HepG2 (cell line): ENCODE results near the gene TFF1. TPM values are rescaled to one million over a fixed set of nuclear protein-coding genes. Genes with fewer than 3 reads are reported as not detected.

ENCODE experiments used
- ATAC-seq: fragments of 200-7000 bp; cut with Tn5 transposase; 3 replicates; pipeline ENCODE4 v1.9.1; 2020; ENCODE audit warnings: mild to moderate bottlenecking, moderate library complexity
- BruUV-seq: library from RNA; stranded (reverse); fragments of 400-500 nt; replicated peaks from 2 replicates; lab custom pipeline; 2021; lab: Mats Ljungman, UMichigan
- CTCF ChIA-PET: fragments of 300-600 bp; formaldehyde crosslinking; extraction: SDS; loops from one replicate; lab custom pipeline; 2021; ENCODE audit warnings: low total read pairs, inconsistent platforms, low intra/inter-chr PET ratio; lab: Yijun Ruan, JAX
- POLR2A ChIA-PET: fragments of 350-600 bp; sonication (Branson Sonifier 250); formaldehyde crosslinking; loops from one replicate; lab custom pipeline; 2020; ENCODE audit warnings: antibody characterized with exemption, inconsistent platforms; lab: Yijun Ruan, JAX
- DNase-seq: peaks from one replicate; pipeline ENCODE4 v3.0.0-alpha.2; 2015; ENCODE audit warnings: low spot score
- FAIRE-seq: peaks from 3 replicates; lab custom pipeline; 2011; peaks lifted over from hg19 to GRCh38; lab: Jason Lieb, UNC
- H2AFZ ChIP-seq: one replicate; pipeline ENCODE4 v1.6.1; 2011; ENCODE audit warnings: low read length, inconsistent platforms
- H3K27ac ChIP-seq: fragments of 300-600 bp; 3 replicates; pipeline ENCODE4 v1.8.0; 2011; ENCODE audit warnings: mixed run types, mild to moderate bottlenecking, mixed read lengths, low read length, inconsistent platforms; ENCODE audit not compliant: insufficient read depth; ENCODE audit errors: extremely low read length
- H3K27me3 ChIP-seq, 2 experiments: fragments of 200-600 bp in 1 of 2; 2 replicates in 1 of 2; 3 replicates in 1 of 2; pipeline versions ENCODE4 v1.6.0 to v1.8.0; 2011; ENCODE audit warnings: low read length in 2 of 2, mild to moderate bottlenecking in 2 of 2, moderate library complexity in 2 of 2, inconsistent platforms in 1 of 2; ENCODE audit not compliant: insufficient read depth in 2 of 2, control insufficient read depth in 1 of 2
- H3K36me3 ChIP-seq, 2 experiments: fragments of 200-600 bp in 1 of 2; replicated peaks in 1 of 2; 2 replicates in 1 of 2; 3 replicates in 1 of 2; pipeline versions ENCODE4 v1.5.1 to v1.8.0; 2011; ENCODE audit warnings: low read length in 2 of 2, inconsistent platforms in 1 of 2; ENCODE audit not compliant: insufficient read depth in 2 of 2, control insufficient read depth in 1 of 2
- H3K4me1 ChIP-seq: 2 replicates; pipeline ENCODE4 v1.5.1; 2012; ENCODE audit warnings: low read length, inconsistent platforms; ENCODE audit not compliant: insufficient read depth
- H3K4me2 ChIP-seq: 2 replicates; pipeline ENCODE4 v1.6.0; 2011; ENCODE audit warnings: low read depth, low read length, inconsistent platforms
- H3K4me3 ChIP-seq, 3 experiments: fragments of 200-600 bp in 1 of 3; sonication (generic), shearing (Covaris generic) in 1 of 3; replicated peaks in 1 of 3; 2 replicates each; pipeline ENCODE4 v1.5.1; 2011 to 2016; ENCODE audit warnings: low read length in 3 of 3, inconsistent platforms in 2 of 3, low read depth in 2 of 3, mild to moderate bottlenecking in 2 of 3, control low read depth in 1 of 3, mixed read lengths in 1 of 3; ENCODE audit not compliant: insufficient read depth in 1 of 3
- H3K79me2 ChIP-seq: one replicate; pipeline ENCODE4 v1.6.1; 2011; ENCODE audit warnings: low read length, inconsistent platforms; ENCODE audit not compliant: insufficient read depth
- H3K9ac ChIP-seq: 2 replicates; pipeline ENCODE4 v1.6.0; 2011; ENCODE audit warnings: mild to moderate bottlenecking, low read depth, low read length, inconsistent platforms; ENCODE audit not compliant: insufficient read depth
- H3K9me3 ChIP-seq: 2 replicates; pipeline ENCODE4 v1.5.1; 2012; ENCODE audit warnings: mild to moderate bottlenecking, low read length
- H4K20me1 ChIP-seq: 2 replicates; pipeline ENCODE4 v1.6.0; 2011; ENCODE audit warnings: inconsistent platforms, mild to moderate bottlenecking, low read length, moderate library complexity; ENCODE audit not compliant: insufficient read depth
- DMTF1 ChIP-seq: sonication (generic); formaldehyde crosslinking; IDR thresholded peaks from 2 replicates; pipeline ENCODE4 v1.4.0; 2020; ENCODE audit warnings: mild to moderate bottlenecking, missing genetic modification reagents
- ELF3 ChIP-seq: IDR thresholded peaks from 2 replicates; pipeline ENCODE4 v1.6.1; 2016; ENCODE audit warnings: missing genetic modification reagents, missing compliant biosample characterization
- HCFC1 ChIP-seq: fragments of 150-350 bp; IDR thresholded peaks from 2 replicates; pipeline ENCODE4 v1.6.1; 2014; ENCODE audit warnings: low read depth, low read length
- JUND ChIP-seq: sonication (generic); formaldehyde crosslinking; IDR thresholded peaks from 2 replicates; pipeline ENCODE4 v1.8.0; 2022; ENCODE audit warnings: mild to moderate bottlenecking, missing genetic modification reagents
- KMT2A ChIP-seq: sonication (generic); formaldehyde crosslinking; IDR thresholded peaks from 2 replicates; pipeline ENCODE4 v1.4.0; 2020; ENCODE audit warnings: missing genetic modification reagents
- MBD4 ChIP-seq: IDR thresholded peaks from 2 replicates; pipeline ENCODE4 v1.6.1; 2012; ENCODE audit warnings: low read length, inconsistent platforms, borderline replicate concordance
- MIER3 ChIP-seq: IDR thresholded peaks from 2 replicates; pipeline ENCODE4 v1.6.1; 2016; ENCODE audit warnings: missing compliant biosample characterization, borderline replicate concordance
- PHF20 ChIP-seq: sonication (generic); formaldehyde crosslinking; IDR thresholded peaks from 2 replicates; pipeline ENCODE4 v1.5.0; 2020; ENCODE audit warnings: mild to moderate bottlenecking, missing genetic modification reagents
- RBAK ChIP-seq: sonication (generic); formaldehyde crosslinking; IDR thresholded peaks from 2 replicates; pipeline ENCODE4 v1.5.1; 2020; ENCODE audit warnings: mild to moderate bottlenecking, missing genetic modification reagents
- SALL1 ChIP-seq: sonication (generic); formaldehyde crosslinking; IDR thresholded peaks from 2 replicates; pipeline ENCODE4 v1.8.0; 2022; ENCODE audit warnings: mild to moderate bottlenecking, missing genetic modification reagents
- SIX1 ChIP-seq: sonication (generic); formaldehyde crosslinking; IDR thresholded peaks from 2 replicates; pipeline ENCODE4 v1.4.0; 2020; ENCODE audit warnings: missing genetic modification reagents, borderline replicate concordance
- ZNF629 ChIP-seq: sonication (generic); formaldehyde crosslinking; conservative IDR thresholded peaks from 2 replicates; pipeline ENCODE4 v1.5.0; 2020; ENCODE audit warnings: missing genetic modification reagents
- WGBS: methylation state at CpG from one replicate; pipeline ENCODE4 v1.1.6; 2017; ENCODE audit warnings: low lambda C conversion rate; 5-methylcytosine and 5-hydroxymethylcytosine counted together
- in situ Hi-C: cut with HindIII; loops from 2 replicates; pipeline ENCODE4 v1.10.0; 2017; ENCODE audit warnings: low pct_unique_long_range_greater_than_20kb; ENCODE audit not compliant: extremely low pct_ligation_motif_present
- intact Hi-C: fragments of 100-400 bp; cut with micrococcal nuclease; formaldehyde crosslinking; loops from one replicate; pipeline ENCODE4 v1.10.0; 2022; ENCODE audit not compliant: unreplicated experiment
- polyA plus RNA-seq, 8 experiments: library from polyadenylated mRNA; depleted of rRNA in 3 of 8; stranded (reverse) in 7 of 8; unstranded in 1 of 8; fragments of >200 nt; fragmentation: Illumina TruSeq in 4 of 8; extraction: Trizol in 4 of 8; gene quantifications; 2 replicates each; pipeline versions ENCODE4 v1.2.1 to v1.2.3, GENCODE V29; 2011 to 2016; ENCODE audit warnings: low read depth in 4 of 8, missing spikeins in 1 of 8, mixed read lengths in 1 of 8; ENCODE audit not compliant: insufficient read depth in 1 of 8
- total RNA-seq, 5 experiments: library from RNA; depleted of rRNA; stranded (reverse); fragments of >200 nt; fragmentation: Illumina TruSeq; extraction: Trizol; gene quantifications; 2 replicates each; pipeline ENCODE4 v1.2.3, GENCODE V29; 2016; ENCODE audit warnings: low read depth in 1 of 5
- TF ChIP-seq, protein P1 (sequence below): sonication (generic); formaldehyde crosslinking; IDR thresholded peaks from 2 replicates; pipeline ENCODE4 v1.5.1; 2020; ENCODE audit warnings: missing genetic modification reagents, mild to moderate bottlenecking, borderline replicate concordance

TFF1 gene
- total and polyA plus RNA-seq, 2 of the 13 experiments (the other 11 are each of a cell fraction or from before 2014, with no cell fraction given), result 0.24 to 19.4 TPM

DNA sequence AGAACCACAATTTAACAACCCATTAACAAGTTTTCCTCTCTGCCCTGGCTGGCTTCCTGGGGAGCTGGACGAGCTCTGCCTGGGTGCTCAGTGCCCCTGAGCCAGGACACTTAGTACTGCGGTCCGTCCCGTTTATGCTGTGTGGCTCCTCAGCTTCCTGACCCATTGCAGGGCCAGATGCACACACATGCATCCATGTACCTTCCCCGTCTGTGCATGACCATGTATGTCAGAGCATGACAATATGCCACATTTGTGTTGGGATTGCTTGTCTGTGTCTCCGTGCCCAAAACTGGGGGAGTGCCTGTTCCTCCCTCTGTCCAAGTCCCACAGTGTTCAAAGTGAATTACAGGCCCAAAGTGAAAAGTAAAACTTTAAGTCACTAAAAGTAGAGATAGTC lies 41.4 kb downstream of the TFF1 start:
- FAIRE-seq, result no peak
- no peak for ATAC-seq
- intact Hi-C loops, result no loop called here
- Histone ChIP-seq H3K27me3 (peaks cover 1 to 14% of the 10 kb centered on the region in 2 experiments; a peak in 4 of 5 replicates), H3K4me2 (no peak overlapping the region), H3K27ac (no peak overlapping the region), H3K4me3 (no peak overlapping the region), H4K20me1 (no peaks in the 10 kb centered on the region), H3K9ac (no peak overlapping the region), H2AFZ (no peak overlapping the region), H3K36me3 (no peaks in the 10 kb centered on the region), H3K79me2 (no peaks in the 10 kb centered on the region), H3K4me1 (no peaks in the 10 kb centered on the region; the same call in 1 of the 2 replicates), H3K9me3 (no peaks in the 10 kb centered on the region)
- in situ Hi-C loops, result no loop called here
- DNase-seq, result no peak
- TF ChIP-seq KMT2A (CRISPR knock-in tag) (no peak), ELF3 (no peak), RBAK (CRISPR knock-in tag) (no peak), PHF20 (CRISPR knock-in tag) (no peak), JUND (CRISPR knock-in tag) (no peak), SALL1 (CRISPR knock-in tag) (no peak), DMTF1 (CRISPR knock-in tag) (no peak), ZNF629 (CRISPR knock-in tag) (no peak), HCFC1 (no peak), SIX1 (CRISPR knock-in tag) (no peak), MBD4 (no peak), MIER3 (no peak)
- TF ChIP-seq, protein P1, sequence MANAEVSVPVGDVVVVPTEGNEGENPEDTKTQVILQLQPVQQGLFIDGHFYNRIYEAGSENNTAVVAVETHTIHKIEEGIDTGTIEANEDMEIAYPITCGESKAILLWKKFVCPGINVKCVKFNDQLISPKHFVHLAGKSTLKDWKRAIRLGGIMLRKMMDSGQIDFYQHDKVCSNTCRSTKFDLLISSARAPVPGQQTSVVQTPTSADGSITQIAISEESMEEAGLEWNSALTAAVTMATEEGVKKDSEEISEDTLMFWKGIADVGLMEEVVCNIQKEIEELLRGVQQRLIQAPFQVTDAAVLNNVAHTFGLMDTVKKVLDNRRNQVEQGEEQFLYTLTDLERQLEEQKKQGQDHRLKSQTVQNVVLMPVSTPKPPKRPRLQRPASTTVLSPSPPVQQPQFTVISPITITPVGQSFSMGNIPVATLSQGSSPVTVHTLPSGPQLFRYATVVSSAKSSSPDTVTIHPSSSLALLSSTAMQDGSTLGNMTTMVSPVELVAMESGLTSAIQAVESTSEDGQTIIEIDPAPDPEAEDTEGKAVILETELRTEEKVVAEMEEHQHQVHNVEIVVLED (CRISPR knock-in tag), result no peak
- BruUV-seq, result no TSS peak
- ChIA-PET CTCF (no interaction called here), POLR2A (no interaction called here)
- 32% methylated on average over 6 of the region's 6 CpGs for WGBS
